ENCODE results near the gene ADSL. TPM values are rescaled to one million over a fixed set of nuclear protein-coding genes. Genes with fewer than 3 reads are reported as not detected.

Gene ADSL
- total and polyA plus RNA-seq, 2 of the 4 experiments (the other 2 are of a cell fraction) = 93.6 to 229 TPM

GRCh38 chr22:40429481-40429880 is 83.2 kb downstream of the ADSL start:
- in situ Hi-C loops (cut with MboI; ENCODE audit: low sequenced_read_pairs) = loop anchor here (25.0 kb wide), 1 partner anchor 458 kb away; no protein-coding TSS in a partner anchor
- Histone ChIP-seq H2AFZ (replicated peaks; ENCODE audit: low read length, poor library complexity) (no peak overlapping the region), H4K91ac (ENCODE audit: insufficient read depth, low read depth, low read length) (no peak overlapping the region), H3K4me1 (ENCODE audit: control insufficient read depth, insufficient read depth, low read length) (peaks cover 7% of the 10 kb centered on the region; the same call in 1 of the 2 replicates), H3K56ac (ENCODE audit: extremely low read depth, insufficient read depth, low read length) (no peak overlapping the region), H3K79me1 (ENCODE audit: low read depth in 1 of 2, low read length in 2 of 2) (peaks cover 31 to 87% of the 10 kb centered on the region in 2 experiments), H3K18ac (ENCODE audit: low read depth, low read length) (no peak overlapping the region), H4K8ac (ENCODE audit: low read depth in 2 of 2, low read length in 2 of 2) (no peak overlapping the region), H2BK15ac (ENCODE audit: low read depth, low read length) (no peak overlapping the region), H2BK20ac (ENCODE audit: low read depth, low read length) (no peak overlapping the region), H2BK5ac (ENCODE audit: low read depth, low read length, poor library complexity, severe bottlenecking) (no peak overlapping the region), H3K4me2 (ENCODE audit: low read depth, low read length) (no peak overlapping the region), H3K4me3 (ENCODE audit: insufficient read depth, low read depth, low read length) (no peak overlapping the region), H4K5ac (ENCODE audit: low read depth, low read length) (no peak overlapping the region), H3K4ac (ENCODE audit: low read depth, low read length) (no peak overlapping the region), H3K14ac (replicated peaks; ENCODE audit: low read depth, low read length) (no peak overlapping the region), H3K27me3 (ENCODE audit: control insufficient read depth, insufficient read depth, low read length) (no peaks in the 10 kb centered on the region), H2AK5ac (ENCODE audit: low read depth, low read length) (no peak overlapping the region), H3K9ac (ENCODE audit: low read depth, low read length) (no peak overlapping the region), H2AK9ac (replicated peaks; ENCODE audit: low read depth, low read length, poor library complexity) (no peak overlapping the region), H3K9me3 (ENCODE audit: control insufficient read depth, insufficient read depth, low read length) (no peaks in the 10 kb centered on the region), H3K27ac (ENCODE audit: insufficient read depth, low read length) (no peak overlapping the region), H3K23ac (ENCODE audit: low read depth, low read length) (no peak overlapping the region; the same call in 1 of the 2 replicates), H2BK120ac (ENCODE audit: low read depth, low read length) (no peak overlapping the region), H3K9me1 (ENCODE audit: insufficient read depth, low read length) (peaks cover 34% of the 10 kb centered on the region), H3K36me3 (ENCODE audit: control insufficient read depth, insufficient read depth, low read length) (peaks cover 54% of the 10 kb centered on the region), H4K20me1 (ENCODE audit: insufficient read depth, low read length) (peaks cover 29% of the 10 kb centered on the region)
- no CpG with 5 or more reads among the region's 4 CpGs for WGBS, 2 experiments (ENCODE audit: extremely low coverage in 2 of 2, insufficient read length in 1 of 2)
- CTCF ChIA-PET = no interaction called here
- intact Hi-C loops (cut with micrococcal nuclease) = no loop called here
- DNase-seq = no peak
- no peak for TF ChIP-seq NFE2L2 (IDR thresholded peaks at IDR 0.05; ENCODE audit: low read depth, low read length)
- TF ChIP-seq MAFK (IDR thresholded peaks at IDR 0.05; ENCODE audit: low read depth, low read length) = no peak
- TF ChIP-seq SMC3 (IDR thresholded peaks at IDR 0.05; ENCODE audit: low read depth, low read length) = no peak
- no peak for TF ChIP-seq ELK1 (IDR thresholded peaks at IDR 0.05; ENCODE audit: borderline replicate concordance, low read depth, low read length)
- TF ChIP-seq RFX5 (IDR thresholded peaks at IDR 0.05; ENCODE audit: low read depth, low read length) = no peak
- no peak for TF ChIP-seq MAZ (IDR thresholded peaks at IDR 0.05; ENCODE audit: borderline replicate concordance, low read depth, low read length)
- TF ChIP-seq CHD1 (IDR thresholded peaks at IDR 0.05; ENCODE audit: low read depth, low read length) = no peak
- no peak for TF ChIP-seq RAD21 (IDR thresholded peaks at IDR 0.05; ENCODE audit: low read length)
- TF ChIP-seq MXI1 (IDR thresholded peaks at IDR 0.05; ENCODE audit: borderline replicate concordance, low read depth, low read length) = no peak
- POLR2A ChIA-PET (ENCODE audit: unreplicated experiment) = no interaction called here
- no TSS peak for BruUV-seq (replicated peaks)
- dilution Hi-C loops (cut with HindIII; ENCODE audit: low sequenced_read_pairs, unreplicated experiment) = no loop called here
- ATAC-seq (ENCODE audit: low read depth) = no peak
